GM19438 (cell line): Measurements from ENCODE around the gene CNNM1.

ENCODE experiments used
- ATAC-seq: cut with Tn5 transposase; IDR thresholded peaks from one replicate; pipeline ENCODE4 v1.9.1; 2021; ENCODE audit warnings: low read depth; ENCODE audit not compliant: unreplicated experiment

The CNNM1 gene

DNA sequence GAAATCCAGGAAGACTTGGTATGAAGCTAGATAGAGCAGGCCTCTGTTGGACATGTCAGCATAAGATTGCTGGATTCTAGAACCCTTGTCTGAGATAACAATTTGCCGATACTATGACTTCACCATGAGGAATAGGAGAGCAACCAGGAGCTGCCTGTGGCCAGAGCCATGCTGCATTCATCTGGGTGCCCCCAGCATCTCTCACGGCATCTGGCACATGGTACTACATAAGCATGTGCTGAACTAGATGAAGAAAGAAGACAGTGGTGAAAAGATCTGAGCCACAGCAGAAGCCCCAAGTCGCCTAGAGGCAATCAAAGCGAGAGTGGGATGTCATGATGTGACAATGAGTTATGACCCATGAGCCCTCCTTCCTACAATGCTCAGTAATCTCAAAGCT is 81.7 kb downstream of the CNNM1 start:
- ATAC-seq = no peak

DNA sequence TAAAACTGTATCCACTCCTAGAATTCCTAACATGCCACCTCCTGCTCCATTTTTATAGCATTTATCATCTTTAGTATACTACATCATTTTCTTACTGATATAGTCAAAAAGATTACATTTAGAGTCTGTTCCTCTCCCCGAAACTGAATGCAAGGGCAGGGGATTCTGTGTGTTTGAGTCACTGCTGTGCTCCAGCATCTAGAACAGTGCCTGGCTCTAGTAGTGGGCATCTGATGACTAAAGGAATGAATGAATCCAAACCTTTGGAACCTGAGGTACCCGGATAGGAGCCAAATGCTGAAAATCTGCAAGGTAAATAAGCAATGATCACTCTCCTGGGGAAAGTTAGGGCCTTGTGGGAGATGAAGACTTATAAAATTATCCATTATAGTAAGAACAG is 82.4 kb downstream of the CNNM1 start:
- no peak for ATAC-seq

DNA sequence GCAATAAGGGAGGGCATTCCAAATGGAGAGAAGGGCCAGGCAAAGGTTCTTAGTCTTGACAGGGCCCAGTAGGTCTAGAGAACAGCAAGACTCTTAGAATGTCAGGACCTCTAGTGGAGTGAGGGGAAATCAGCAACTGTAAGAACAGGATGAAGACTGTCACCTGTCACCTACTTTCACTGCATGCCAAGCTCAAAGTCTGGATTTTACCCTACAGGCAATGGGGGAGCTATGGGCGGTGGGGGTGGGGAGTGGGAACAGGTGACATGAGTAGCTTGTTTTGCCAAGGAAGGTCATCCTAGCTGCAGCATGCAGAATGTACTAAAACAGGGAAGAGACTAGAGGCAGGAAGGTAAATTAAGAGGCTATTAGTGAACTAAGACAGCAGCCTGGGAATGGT is 82.9 kb downstream of the CNNM1 start:
- no peak for ATAC-seq

DNA sequence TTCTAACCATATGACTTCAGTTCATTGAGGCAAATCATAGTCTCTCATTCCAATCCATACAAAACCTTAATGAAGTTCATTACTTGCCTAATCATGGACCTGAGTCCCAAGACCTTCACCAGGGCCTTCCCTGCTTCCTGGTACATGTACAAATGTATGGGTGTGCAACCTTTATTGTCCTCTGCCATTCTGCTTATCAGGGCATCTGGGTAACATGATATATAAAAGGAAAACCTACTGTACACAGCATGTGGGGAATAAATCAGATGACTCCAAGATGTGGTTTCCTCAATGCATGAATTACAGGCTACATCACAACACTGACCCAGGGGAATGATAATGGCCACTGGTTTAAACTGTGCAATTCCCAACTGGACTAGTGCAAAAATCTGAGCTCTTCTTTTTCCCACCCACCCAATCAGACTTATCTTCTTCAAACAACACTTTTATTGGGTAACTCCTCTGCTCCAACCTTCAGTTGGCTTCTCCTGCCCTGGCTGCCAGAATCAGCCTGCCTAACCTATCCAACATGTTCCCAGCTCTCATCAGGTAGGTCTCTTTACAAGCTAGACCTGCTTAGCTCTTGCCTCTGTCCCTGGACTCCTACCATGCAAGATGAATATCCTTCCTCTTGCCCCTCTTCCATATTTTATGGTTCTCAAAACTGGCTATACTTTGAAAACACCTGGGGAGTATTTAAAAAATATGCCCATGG is 89.9 kb downstream of the CNNM1 start:
- ATAC-seq = no peak

DNA sequence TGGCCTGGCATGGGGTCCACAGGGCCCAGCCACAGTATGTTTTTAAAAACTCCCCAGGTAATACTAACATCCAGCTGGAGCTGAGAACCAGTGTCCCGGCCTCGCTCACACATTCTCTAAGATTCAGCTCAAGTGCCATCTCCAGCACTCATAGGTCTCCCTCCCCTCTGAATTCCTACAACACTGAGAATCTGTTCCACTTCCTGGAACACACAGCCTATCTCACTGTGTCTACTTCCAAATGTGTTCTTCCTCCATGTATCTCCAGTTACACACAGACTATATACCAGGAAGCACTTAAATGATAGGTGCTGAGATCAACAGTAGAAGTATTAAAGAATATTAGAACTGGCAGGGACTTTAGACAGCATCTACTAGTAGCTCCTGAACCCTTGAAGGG is 90.5 kb downstream of the CNNM1 start:
- no peak for ATAC-seq

DNA sequence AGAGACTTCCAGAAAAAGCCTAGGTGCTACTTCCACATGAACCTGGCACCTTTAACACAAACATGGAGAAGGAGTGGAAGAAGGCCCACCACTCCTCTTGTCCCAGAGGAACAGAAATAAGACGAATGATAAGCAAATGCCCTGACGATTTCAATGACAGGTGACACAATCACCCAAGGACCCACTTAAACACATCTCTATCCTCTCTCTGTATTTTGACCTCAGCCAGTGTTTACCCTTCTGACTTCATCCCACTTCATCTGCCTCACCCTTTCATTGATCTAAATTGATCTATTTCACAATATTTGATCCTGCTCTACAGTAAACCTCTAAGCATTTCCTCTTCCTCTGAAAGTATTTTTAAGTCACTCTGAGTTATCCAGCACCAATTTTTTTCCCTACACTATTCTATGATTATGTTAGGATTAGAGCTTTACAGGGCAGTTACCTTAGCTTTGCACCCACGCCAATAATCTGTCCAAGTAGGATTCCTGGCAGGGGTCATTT is 92.1 kb downstream of the CNNM1 start:
- no peak for ATAC-seq

DNA sequence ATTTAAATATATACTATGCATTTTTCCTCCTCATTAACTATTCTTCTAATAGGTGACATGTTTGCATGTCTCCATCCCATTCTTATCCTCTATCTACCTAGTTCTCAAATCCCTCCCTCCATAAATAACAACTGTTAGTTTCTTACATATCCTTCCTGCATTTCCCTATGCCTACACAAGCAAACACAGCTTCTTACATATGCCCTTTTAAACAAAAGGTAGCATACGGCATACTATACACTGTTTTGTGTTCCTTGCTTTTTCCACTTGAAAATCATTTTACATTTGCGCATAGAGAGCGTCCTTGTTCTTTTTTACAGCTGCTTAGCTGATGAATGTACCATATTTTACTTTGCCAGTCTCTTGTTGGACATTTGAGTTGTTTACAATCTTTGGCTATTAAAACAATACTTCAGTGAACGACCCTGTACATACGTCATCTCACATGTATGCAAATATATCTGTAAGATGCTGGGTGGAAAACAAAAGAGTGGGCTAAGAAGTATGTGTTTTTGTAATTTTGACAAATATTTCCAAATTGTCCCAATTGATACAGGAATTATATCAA is 93.5 kb downstream of the CNNM1 start:
- no peak for ATAC-seq

DNA sequence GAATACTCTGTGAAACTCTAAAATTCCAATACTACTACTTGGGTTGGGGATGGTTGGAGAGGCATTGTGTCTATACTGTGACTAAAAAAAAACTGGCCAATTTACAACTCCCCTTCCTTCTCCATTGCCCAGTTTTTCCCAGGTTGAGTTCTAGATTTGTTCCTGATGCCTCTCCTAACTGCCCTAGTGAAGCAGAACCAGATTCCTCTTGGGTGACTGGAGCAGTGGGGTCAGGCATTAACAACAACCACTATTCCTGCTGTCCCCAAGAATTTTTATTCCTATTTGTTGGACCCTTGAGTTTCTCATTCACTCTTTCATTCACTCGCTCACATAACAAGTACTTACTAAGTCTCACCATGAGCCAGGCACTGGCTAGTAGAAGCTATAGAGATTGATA is 95.5 kb downstream of the CNNM1 start:
- ATAC-seq = no peak

DNA sequence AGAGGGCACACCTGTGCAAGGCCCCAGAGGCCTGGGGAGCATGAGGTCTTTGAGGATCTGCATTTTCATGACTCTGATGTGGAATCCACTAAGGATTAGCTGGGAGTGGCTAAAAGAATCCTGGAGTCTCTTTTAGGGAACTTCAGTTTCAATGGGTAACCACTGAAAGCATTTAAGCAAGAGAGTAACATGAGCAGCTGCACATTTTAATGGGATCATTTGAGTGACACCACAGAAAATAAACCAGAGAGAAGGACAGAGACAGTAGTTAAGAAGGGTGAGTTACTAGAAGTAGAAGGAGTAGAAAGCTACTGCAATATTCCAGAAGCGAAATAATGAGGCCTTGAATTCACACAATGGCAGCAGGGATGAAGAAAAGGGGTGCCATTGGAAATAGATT is 96.0 kb downstream of the CNNM1 start:
- no peak for ATAC-seq

DNA sequence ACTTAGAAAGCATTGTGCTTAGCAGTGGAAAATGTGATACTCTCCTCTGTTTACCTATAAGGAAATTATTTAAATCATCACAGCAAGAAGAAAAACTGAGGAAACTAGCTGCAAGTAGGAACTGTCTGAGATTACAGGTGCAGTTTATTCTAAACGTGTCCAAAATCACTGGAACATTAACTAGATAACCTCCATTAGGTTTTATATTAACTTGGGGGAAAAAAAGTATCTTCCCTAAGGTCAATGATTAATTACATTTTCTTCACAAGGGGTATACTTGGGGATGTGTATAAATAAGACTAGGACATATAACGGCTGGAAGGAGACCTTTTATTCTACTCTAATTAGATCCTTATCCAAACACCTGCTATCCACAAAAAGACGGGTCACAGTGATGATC is 97.5 kb downstream of the CNNM1 start:
- ATAC-seq = no peak

DNA sequence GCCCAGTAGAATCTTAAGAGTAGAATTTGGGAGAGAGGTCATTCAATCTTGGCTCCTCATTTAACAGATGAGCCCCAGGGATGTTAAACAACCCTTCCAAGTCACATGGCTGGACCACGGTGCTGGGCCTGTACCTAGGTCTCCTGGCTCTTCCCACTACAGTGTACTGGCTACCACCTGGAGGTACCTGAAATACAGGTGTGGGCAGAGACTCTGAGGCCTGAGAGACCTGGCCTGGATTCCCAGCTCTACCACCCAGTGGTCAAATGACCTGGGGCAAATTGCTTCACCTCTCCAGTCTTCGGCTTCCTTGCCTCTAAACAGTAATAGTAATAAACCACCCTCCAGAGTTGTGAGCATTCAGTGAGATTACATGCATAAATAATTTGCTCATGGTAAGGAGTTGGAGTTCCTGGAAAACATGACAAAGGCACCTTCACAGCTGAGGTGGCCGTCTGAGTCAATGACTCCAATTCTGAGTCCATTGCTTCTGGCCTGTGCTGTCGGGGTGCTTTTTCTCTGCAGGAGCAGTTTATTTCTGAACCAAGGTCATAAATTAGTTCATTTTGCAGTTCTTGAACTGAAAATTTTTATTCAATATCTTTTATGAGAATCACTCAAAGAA is 98.5 kb downstream of the CNNM1 start:
- no peak for ATAC-seq

DNA sequence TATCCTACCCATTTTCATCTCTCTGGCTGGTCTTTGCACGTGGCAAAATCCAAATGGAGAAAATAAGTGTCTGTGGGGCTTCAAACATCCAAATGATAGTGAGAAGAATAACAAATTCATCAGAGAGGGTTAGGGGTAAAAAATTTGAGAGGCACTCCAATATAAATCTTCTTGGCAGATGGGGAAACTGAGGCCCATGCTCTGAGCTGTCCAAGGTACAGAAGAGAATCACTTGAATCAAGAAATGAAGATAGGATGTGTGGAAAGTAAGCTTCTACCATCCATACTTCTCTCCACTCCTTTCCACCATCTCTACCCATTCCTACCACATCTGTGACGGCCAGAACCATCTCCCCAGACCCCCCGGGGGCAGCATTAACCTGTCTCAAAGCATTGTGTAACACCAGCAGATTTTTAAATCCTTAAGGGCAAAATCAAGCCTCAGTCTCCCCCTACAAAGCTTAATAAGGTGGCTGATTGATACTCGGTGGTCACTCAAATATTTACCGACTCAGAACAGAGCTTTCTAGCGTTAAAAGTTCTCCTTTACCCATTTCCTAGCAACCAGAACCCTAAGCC is 100.5 kb downstream of the CNNM1 start:
- no peak for ATAC-seq

DNA sequence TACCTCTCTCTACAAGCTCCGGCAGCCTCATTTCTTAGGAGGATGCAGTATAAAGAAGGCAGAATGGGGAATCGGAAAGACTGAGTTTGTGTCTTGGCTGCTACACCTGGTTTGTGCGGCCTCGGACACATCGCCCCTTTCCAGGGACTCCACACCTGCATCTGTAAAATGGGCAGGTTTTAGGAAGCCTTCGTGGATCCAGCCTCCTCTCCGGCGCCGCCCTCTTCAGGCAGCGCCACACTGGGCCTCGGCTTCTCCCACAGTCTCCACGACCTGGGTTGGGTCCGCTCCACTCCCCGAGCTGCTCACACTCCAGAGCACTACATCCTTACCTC is 100.9 kb downstream of the CNNM1 start:
- ATAC-seq = peak; percentile 6

DNA sequence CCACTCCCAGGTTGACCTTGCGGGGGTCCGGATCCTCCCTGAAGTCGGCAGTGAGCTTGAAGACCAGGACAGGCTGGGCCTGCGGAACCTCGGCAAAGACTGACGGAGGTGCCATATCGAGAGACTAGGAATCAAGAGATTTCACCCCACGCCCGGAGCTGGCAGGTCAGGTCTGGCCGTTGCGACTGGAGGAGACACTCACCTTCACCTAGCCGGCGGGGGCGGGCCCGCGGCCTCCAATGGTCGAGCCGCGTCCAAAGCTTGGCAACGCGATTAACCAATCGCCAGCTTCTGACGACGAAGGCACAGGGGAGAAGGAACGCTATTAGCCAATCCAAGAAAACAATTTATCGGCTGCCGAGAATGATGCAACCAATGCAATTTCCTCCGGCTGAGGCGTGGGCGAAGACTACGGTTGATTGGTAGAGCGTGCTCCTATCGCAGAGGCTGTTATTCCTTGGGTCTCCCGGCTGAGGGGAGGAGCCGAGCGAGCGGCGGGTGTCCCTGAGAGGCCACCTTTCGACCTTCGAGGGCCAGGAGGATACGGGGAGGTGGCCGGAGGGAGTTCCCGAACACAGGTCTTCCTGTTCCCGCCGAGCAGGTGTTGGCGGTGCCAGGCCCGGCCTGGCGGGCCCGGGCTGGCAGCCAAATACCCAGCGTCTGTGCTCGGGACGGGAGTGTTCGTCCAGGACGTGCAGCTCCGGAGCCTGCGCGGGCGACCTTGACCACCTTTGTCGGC is 101.5 kb downstream of the CNNM1 start, which contains the start of gene GOT1:
Gene GOT1, minus strand, starts transcription at position 174 of the 739 bp plus-strand sequence. Its CDS starts 59 bp downstream, at position 115.
- peak; percentile 96 for ATAC-seq

DNA sequence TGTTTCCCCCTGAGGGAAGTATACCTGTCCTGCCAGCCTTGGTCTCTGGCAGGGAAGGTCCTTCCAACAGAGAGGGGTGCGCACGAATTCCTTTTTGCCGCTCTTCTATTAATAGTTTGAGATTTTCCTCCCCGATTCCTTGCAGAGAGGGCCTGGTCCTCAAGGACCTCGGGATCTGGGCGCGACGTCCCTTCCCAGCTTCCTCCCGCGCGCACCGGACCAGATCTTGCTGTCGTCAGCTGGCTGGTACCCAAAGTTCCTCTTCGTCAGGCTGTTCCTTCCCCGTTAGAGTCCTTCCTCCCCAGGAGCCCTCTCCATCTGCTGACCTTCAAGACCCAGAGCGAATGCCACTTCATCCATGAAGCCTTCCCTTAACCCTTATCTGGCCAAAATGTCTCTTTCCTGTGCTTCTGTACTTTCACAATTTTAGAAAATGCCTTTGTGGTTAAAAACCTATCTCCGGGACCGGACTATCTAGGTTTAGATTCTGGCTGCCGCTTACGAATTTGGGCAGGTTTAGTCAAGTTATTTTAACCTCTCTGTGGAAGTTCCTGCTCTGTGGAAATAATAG is 102.1 kb downstream of the CNNM1 start:
- ATAC-seq = no peak

DNA sequence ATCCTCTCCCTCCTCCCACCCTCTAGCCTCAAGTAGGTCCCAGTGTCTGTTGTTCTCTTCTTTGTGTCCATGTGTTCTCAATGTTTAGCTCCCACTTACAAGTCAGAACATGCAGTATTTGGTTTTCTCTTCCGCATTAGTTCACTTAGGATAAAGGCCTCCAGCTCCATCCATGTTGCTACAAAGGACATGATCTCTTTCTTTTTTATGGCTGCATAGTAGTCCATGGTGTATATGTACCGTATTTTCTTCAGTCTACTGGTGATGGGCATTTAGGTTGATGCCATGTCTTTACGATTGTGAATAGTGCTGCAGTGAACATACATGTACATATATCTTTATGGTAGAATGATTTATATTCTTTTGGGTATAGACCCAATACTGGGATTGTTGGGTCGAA is 102.9 kb downstream of the CNNM1 start:
- ATAC-seq = no peak

DNA sequence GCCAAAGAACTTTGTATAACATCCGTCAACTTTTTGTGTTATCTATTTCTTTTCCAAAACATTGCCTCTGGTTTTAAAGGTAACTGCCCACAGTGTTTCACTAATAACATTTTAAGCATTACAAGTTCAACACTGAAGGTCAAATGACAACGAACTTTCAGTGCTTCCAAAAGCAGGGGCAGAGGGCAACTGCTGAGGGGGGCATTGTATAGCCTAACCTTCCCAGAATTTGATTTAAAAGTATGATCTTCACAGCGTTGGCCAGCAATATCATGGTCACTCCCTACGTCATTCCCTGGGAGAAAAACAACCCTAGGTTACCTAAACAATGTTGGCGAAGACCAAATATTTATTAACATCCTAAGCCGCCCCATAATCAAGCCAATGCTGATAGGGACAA is 103.7 kb downstream of the CNNM1 start:
- ATAC-seq = no peak

DNA sequence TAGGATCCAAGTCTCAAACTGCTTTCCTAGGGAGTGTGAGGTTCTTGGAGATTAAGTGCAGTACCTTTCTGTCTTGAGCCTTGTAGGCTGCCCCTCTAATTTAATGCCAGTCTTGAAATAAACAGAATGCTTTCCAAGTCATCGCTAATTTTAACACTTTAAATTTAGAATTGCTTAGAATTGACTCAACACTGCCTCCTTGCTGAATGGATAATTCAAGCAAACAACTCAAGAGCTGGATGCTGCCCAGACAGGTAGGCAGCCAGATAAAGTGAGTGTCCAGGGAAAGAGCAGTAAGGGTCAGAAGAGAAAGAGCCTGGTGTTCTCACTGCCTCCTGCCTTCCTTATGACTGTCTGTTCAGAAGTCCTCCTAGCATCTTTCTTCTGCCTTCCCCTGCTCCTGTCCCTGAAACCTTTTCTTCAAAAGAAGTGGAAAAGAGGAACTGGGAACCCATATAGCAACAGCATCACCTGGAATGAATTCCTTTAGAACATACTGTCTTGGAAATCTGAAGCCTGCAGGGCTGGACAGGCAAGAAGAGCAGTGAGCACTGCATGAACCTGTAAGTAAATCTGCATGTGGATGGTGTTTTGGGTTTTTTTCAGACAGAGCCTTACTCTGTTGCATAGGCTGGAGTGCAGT is 104.3 kb downstream of the CNNM1 start:
- ATAC-seq = no peak

DNA sequence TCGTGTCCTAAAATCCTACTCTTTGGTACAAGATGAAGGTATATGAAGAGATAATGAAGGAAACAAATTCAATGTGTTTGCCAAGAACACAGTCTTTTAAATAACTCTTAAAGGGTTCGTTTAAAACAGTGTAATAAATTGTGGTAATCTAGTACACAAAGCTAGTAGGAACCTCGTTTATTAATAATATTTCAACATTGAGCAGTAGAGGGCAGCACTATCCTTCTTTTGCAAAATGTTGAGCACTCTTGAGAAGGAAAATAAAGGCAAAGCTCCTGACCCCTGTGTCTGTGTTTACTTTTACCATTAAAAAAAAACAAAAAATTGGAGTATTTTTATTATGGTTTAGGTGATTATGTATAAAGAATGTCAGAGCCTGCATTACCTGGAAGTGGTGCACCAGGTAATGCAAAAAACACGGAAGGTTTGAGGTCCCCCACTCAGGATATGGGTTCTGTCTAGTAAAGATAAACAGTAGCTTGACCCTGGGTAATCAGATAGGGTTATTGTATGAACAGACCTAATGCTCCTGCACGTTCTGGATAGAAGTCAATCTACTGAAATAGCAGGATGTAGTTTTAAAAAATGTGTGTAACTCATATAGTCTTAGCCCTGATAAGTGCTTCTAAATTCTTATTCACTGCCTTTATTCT is 107.0 kb downstream of the CNNM1 start:
- ATAC-seq = no peak

DNA sequence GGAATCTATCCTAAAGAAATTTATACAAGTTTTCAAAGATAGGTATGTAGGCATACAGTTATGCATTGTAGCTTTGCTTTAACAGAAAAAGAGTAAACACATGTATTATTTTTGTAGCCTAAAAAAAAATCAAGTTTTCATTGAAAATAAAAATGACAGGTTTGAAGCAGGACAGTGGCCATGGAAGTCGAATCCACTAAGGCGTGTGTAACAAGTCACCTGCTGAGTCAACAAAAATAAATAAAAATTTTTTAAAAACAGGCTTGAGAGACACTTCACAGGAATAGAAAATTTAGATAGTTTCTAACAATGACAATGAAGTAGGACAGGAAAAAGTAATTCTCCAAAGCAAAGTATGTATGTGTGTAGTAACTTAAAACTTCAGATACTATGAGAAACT is 109.7 kb downstream of the CNNM1 start:
- no peak for ATAC-seq
